HepG2 (cell line): ENCODE results near the gene RAB40A. TPM values are rescaled to one million over a fixed set of nuclear protein-coding genes. Genes with fewer than 3 reads are reported as not detected.

Experiments
- HDAC1 ChIP-seq: sonication (generic); formaldehyde crosslinking; IDR thresholded peaks from 2 replicates; pipeline ENCODE4 v1.5.1; 2020; ENCODE audit warnings: mild to moderate bottlenecking, missing genetic modification reagents
- ZFP36L2 ChIP-seq: sonication (generic); formaldehyde crosslinking; IDR thresholded peaks from 2 replicates; pipeline ENCODE4 v1.4.0; 2020; ENCODE audit warnings: missing genetic modification reagents
- ZNF83 ChIP-seq: sonication (generic); formaldehyde crosslinking; IDR thresholded peaks from 2 replicates; pipeline ENCODE4 v1.4.0; 2020; ENCODE audit warnings: missing genetic modification reagents, mild to moderate bottlenecking, borderline replicate concordance
- polyA plus RNA-seq, 8 experiments: library from polyadenylated mRNA; depleted of rRNA in 3 of 8; stranded (reverse) in 7 of 8; unstranded in 1 of 8; fragments of >200 nt; fragmentation: Illumina TruSeq in 4 of 8; extraction: Trizol in 4 of 8; gene quantifications; 2 replicates each; pipeline versions ENCODE4 v1.2.1 to v1.2.3, GENCODE V29; 2011 to 2016; ENCODE audit warnings: low read depth in 4 of 8, missing spikeins in 1 of 8, mixed read lengths in 1 of 8; ENCODE audit not compliant: insufficient read depth in 1 of 8
- total RNA-seq, 5 experiments: library from RNA; depleted of rRNA; stranded (reverse); fragments of >200 nt; fragmentation: Illumina TruSeq; extraction: Trizol; gene quantifications; 2 replicates each; pipeline ENCODE4 v1.2.3, GENCODE V29; 2016; ENCODE audit warnings: low read depth in 1 of 5
- TF ChIP-seq, protein P1 (sequence below), 2 experiments: IDR thresholded peaks; 2 replicates each; pipeline ENCODE4 v1.6.1; 2011 to 2012; ENCODE audit warnings: low read length in 2 of 2, borderline replicate concordance in 1 of 2, low read depth in 1 of 2, mild to moderate bottlenecking in 1 of 2, moderate library complexity in 1 of 2
- TF ChIP-seq, protein P2 (sequence below): sonication (generic); formaldehyde crosslinking; IDR thresholded peaks from 2 replicates; pipeline ENCODE4 v1.4.0; 2020; ENCODE audit warnings: mild to moderate bottlenecking, low read depth, missing genetic modification reagents
- TF ChIP-seq, protein P3 (sequence below): sonication (generic); formaldehyde crosslinking; IDR thresholded peaks from 2 replicates; pipeline ENCODE4 v1.5.0; 2020; ENCODE audit warnings: mild to moderate bottlenecking, missing genetic modification reagents

Gene RAB40A
- total and polyA plus RNA-seq, 2 of the 13 experiments (the other 11 are each of a cell fraction or from before 2014, with no cell fraction given) = 0.11 TPM; not detected in 1

DNA sequence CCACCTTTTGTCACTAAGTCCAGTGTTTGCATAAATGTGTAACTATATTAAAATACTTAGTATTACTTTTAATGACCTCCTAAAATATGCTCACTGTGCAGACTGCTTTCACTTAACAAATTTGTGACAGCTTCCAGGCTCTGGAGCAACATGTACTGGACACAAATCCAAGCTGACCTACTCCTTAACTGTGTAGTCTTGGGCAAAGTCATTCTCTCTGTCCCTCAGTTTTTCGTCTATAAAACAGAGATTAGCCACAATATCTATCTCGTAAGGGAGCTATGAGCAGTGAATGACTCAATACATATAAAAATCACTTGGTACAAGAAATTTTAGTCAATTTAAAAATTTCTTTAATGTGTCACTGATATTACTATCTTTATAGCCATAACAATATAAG lies 20.4 kb upstream of the RAB40A start (continued):
- TF ChIP-seq, protein P1, sequence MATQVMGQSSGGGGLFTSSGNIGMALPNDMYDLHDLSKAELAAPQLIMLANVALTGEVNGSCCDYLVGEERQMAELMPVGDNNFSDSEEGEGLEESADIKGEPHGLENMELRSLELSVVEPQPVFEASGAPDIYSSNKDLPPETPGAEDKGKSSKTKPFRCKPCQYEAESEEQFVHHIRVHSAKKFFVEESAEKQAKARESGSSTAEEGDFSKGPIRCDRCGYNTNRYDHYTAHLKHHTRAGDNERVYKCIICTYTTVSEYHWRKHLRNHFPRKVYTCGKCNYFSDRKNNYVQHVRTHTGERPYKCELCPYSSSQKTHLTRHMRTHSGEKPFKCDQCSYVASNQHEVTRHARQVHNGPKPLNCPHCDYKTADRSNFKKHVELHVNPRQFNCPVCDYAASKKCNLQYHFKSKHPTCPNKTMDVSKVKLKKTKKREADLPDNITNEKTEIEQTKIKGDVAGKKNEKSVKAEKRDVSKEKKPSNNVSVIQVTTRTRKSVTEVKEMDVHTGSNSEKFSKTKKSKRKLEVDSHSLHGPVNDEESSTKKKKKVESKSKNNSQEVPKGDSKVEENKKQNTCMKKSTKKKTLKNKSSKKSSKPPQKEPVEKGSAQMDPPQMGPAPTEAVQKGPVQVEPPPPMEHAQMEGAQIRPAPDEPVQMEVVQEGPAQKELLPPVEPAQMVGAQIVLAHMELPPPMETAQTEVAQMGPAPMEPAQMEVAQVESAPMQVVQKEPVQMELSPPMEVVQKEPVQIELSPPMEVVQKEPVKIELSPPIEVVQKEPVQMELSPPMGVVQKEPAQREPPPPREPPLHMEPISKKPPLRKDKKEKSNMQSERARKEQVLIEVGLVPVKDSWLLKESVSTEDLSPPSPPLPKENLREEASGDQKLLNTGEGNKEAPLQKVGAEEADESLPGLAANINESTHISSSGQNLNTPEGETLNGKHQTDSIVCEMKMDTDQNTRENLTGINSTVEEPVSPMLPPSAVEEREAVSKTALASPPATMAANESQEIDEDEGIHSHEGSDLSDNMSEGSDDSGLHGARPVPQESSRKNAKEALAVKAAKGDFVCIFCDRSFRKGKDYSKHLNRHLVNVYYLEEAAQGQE (IDR thresholded peaks at IDR 0.05; ENCODE audit: borderline replicate concordance in 1 of 2, low read depth in 1 of 2, low read length in 2 of 2) = no peak
- no peak for TF ChIP-seq HDAC1 (CRISPR knock-in tag)
- TF ChIP-seq, protein P2, sequence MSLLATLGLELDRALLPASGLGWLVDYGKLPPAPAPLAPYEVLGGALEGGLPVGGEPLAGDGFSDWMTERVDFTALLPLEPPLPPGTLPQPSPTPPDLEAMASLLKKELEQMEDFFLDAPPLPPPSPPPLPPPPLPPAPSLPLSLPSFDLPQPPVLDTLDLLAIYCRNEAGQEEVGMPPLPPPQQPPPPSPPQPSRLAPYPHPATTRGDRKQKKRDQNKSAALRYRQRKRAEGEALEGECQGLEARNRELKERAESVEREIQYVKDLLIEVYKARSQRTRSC = no peak
- TF ChIP-seq ZFP36L2 = no peak
- no peak for TF ChIP-seq ZNF83
- TF ChIP-seq, protein P3, sequence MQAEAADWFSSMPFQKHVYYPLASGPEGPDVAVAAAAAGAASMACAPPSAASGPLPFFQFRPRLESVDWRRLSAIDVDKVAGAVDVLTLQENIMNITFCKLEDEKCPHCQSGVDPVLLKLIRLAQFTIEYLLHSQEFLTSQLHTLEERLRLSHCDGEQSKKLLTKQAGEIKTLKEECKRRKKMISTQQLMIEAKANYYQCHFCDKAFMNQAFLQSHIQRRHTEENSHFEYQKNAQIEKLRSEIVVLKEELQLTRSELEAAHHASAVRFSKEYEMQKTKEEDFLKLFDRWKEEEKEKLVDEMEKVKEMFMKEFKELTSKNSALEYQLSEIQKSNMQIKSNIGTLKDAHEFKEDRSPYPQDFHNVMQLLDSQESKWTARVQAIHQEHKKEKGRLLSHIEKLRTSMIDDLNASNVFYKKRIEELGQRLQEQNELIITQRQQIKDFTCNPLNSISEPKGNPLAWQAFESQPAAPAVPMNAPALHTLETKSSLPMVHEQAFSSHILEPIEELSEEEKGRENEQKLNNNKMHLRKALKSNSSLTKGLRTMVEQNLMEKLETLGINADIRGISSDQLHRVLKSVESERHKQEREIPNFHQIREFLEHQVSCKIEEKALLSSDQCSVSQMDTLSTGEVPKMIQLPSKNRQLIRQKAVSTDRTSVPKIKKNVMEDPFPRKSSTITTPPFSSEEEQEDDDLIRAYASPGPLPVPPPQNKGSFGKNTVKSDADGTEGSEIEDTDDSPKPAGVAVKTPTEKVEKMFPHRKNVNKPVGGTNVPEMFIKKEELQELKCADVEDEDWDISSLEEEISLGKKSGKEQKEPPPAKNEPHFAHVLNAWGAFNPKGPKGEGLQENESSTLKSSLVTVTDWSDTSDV (CRISPR knock-in tag) = no peak
